ENCODE data around the gene ROCK2. TPM values are rescaled to one million over a fixed set of nuclear protein-coding genes. Genes with fewer than 3 reads are reported as not detected.

The ROCK2 gene
- total and polyA plus RNA-seq, 9 of the 15 experiments (the other 6 are each of a cell fraction or from before 2014, with no cell fraction given), result 4.9 to 30.6 (median 14.3) TPM

DNA sequence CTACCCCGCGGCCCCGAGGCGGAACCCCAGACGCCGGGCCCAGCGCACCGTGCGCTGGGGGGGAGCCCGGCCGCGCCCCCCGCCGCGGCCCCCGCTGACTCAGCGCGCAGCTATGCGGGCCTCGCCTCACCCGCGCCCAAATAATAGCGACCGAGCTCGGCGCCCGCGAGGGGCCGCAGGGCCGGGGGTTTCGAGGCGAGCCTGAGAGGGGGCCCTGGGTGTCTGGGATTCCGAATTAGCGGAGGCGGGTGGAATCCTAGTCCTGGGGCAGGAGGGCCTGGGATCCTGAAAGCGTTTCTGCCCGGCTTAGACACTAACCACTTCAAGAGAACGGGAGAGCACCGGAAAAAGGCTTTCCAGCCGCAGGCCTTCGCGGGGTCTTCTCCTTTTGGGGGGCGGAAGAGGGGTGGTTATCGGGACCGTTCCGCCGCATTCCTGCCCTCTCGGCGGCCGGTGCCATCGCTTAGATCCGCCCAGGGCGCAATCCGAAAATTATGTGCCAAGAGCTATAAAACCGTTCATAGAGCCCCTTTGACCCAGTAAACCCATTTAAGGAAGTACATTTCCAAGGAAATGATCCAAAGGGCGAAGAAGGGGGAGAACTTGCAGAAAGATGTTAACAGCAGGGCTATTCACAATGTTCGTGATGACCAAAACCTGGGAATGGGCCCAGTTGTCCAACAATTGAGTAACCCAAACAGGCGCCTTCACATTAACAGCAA lies 681 bp upstream of the ROCK2 start (continued):
- TF ChIP-seq SREBF2 (CRISPR knock-in tag; IDR thresholded peaks at IDR 0.05) (no peak), ZNF436 (CRISPR knock-in tag; IDR thresholded peaks at IDR 0.05) (no peak), NBN (IDR thresholded peaks at IDR 0.05; ENCODE audit: low read depth) (no peak), ZNF583 (CRISPR knock-in tag; IDR thresholded peaks at IDR 0.05) (no peak), EZH2 (IDR thresholded peaks at IDR 0.05; ENCODE audit: borderline replicate concordance, low read depth, low read length) (no peak), MXI1 (IDR thresholded peaks at IDR 0.05; ENCODE audit: low read depth, low read length) (no peak), IRF2 (CRISPR knock-in tag; IDR thresholded peaks at IDR 0.05) (no peak), SETDB1 (IDR thresholded peaks at IDR 0.05; ENCODE audit: low read length) (no peak), NONO (IDR thresholded peaks at IDR 0.05; ENCODE audit: low read depth in 2 of 2, low read length in 1 of 2) (peak in 1 of 2 experiments; percentile 77; a peak in 1 of 4 replicates), DNMT1 (IDR thresholded peaks at IDR 0.05) (no peak), KLF16 (IDR thresholded peaks at IDR 0.05) (no peak), ARID1B (IDR thresholded peaks at IDR 0.05) (peak; percentile 6; the same call in 1 of the 2 replicates), HNRNPH1 (optimal IDR thresholded peaks at IDR 0.05; ENCODE audit: low read depth, low read length) (no peak), NEUROD1 (IDR thresholded peaks at IDR 0.05; ENCODE audit: borderline replicate concordance, low read depth, low read length, partially characterized antibody) (peak; percentile 9), WHSC1 (IDR thresholded peaks at IDR 0.05; ENCODE audit: low read length) (no peak), L3MBTL2 (IDR thresholded peaks at IDR 0.05) (peak; percentile 71), TBL1XR1 (IDR thresholded peaks at IDR 0.05; ENCODE audit: low read length in 2 of 2) (no peak), ZNF354B (CRISPR knock-in tag; IDR thresholded peaks at IDR 0.05) (no peak), ZNF507 (tag; conservative IDR thresholded peaks at IDR 0.05) (no peak), TCFL5 (CRISPR knock-in tag; conservative IDR thresholded peaks at IDR 0.05) (no peak)
- TF ChIP-seq, protein P1, sequence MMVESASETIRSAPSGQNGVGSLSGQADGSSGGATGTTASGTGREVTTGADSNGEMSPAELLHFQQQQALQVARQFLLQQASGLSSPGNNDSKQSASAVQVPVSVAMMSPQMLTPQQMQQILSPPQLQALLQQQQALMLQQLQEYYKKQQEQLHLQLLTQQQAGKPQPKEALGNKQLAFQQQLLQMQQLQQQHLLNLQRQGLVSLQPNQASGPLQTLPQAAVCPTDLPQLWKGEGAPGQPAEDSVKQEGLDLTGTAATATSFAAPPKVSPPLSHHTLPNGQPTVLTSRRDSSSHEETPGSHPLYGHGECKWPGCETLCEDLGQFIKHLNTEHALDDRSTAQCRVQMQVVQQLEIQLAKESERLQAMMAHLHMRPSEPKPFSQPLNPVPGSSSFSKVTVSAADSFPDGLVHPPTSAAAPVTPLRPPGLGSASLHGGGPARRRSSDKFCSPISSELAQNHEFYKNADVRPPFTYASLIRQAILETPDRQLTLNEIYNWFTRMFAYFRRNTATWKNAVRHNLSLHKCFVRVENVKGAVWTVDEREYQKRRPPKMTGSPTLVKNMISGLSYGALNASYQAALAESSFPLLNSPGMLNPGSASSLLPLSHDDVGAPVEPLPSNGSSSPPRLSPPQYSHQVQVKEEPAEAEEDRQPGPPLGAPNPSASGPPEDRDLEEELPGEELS (CRISPR knock-in tag; IDR thresholded peaks at IDR 0.05; ENCODE audit: borderline replicate concordance), result no peak
- TF ChIP-seq, protein P2, sequence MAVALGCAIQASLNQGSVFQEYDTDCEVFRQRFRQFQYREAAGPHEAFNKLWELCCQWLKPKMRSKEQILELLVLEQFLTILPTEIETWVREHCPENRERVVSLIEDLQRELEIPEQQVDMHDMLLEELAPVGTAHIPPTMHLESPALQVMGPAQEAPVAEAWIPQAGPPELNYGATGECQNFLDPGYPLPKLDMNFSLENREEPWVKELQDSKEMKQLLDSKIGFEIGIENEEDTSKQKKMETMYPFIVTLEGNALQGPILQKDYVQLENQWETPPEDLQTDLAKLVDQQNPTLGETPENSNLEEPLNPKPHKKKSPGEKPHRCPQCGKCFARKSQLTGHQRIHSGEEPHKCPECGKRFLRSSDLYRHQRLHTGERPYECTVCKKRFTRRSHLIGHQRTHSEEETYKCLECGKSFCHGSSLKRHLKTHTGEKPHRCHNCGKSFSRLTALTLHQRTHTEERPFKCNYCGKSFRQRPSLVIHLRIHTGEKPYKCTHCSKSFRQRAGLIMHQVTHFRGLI (CRISPR knock-in tag; IDR thresholded peaks at IDR 0.05), result no peak
- TF ChIP-seq, protein P3, sequence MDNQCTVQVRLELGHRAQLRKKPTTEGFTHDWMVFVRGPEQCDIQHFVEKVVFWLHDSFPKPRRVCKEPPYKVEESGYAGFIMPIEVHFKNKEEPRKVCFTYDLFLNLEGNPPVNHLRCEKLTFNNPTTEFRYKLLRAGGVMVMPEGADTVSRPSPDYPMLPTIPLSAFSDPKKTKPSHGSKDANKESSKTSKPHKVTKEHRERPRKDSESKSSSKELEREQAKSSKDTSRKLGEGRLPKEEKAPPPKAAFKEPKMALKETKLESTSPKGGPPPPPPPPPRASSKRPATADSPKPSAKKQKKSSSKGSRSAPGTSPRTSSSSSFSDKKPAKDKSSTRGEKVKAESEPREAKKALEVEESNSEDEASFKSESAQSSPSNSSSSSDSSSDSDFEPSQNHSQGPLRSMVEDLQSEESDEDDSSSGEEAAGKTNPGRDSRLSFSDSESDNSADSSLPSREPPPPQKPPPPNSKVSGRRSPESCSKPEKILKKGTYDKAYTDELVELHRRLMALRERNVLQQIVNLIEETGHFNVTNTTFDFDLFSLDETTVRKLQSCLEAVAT (IDR thresholded peaks at IDR 0.05), result no peak
- TF ChIP-seq, protein P4, sequence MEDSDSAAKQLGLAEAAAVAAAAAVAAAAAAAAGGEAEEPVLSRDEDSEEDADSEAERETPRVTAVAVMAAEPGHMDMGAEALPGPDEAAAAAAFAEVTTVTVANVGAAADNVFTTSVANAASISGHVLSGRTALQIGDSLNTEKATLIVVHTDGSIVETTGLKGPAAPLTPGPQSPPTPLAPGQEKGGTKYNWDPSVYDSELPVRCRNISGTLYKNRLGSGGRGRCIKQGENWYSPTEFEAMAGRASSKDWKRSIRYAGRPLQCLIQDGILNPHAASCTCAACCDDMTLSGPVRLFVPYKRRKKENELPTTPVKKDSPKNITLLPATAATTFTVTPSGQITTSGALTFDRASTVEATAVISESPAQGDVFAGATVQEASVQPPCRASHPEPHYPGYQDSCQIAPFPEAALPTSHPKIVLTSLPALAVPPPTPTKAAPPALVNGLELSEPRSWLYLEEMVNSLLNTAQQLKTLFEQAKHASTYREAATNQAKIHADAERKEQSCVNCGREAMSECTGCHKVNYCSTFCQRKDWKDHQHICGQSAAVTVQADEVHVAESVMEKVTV (CRISPR knock-in tag; IDR thresholded peaks at IDR 0.05), result no peak
